Measurements from ENCODE around the gene MXD1. TPM values are rescaled to one million over a fixed set of nuclear protein-coding genes. Genes with fewer than 3 reads are reported as not detected.
"Not testable (repeated sequence)": the region's sequence is repeated elsewhere in the genome, so short reads cannot be mapped to it uniquely, and the experiment has no call there.

MXD1 gene
- total RNA-seq, result 1 to 10 TPM; 3.6 to 4.6 TPM

GRCh38 chr2:69914950-69915945 lies at the start of gene MXD1:
Gene MXD1, plus strand, starts transcription at chr2:69915109. Its CDS starts 222 bp downstream, at chr2:69915331.
- Histone ChIP-seq H3K4me1 (peaks cover 28% of the 10 kb centered on the region), H3K9me3 (no peaks in the 10 kb centered on the region), H3K27me3 (no peaks in the 10 kb centered on the region), H3K36me3 (replicated peaks in 1 of 2; ENCODE audit: insufficient read depth in 1 of 2, low read depth in 2 of 2) (peaks cover 0 to 2% of the 10 kb centered on the region in 2 donors), H3K27ac (peak within 1 kb of the TSS; percentile 92 to 99 (median 99)), H3K4me3 (peak within 1 kb of the TSS; percentile 93 to 95)
- peak; percentile 25 to 41 (median 29) for DNase-seq
- ATAC-seq, result no peak
- TF ChIP-seq CTCF (IDR thresholded peaks at IDR 0.05) (no peak), POLR2A (IDR thresholded peaks at IDR 0.05) (peak; percentile 95 to 99 (median 98))
- WGBS, 2 donors, result 0 to 1% methylated on average over 8 to 78 of the region's 81 CpGs
- intact Hi-C loops (cut with DNase I), result no loop called here

GRCh38 chr2:69888451-69888850 lies 26.5 kb upstream of the MXD1 start:
- H3K27ac ChIP-seq, result no peak overlapping the region
- peaks cover 2% of the 10 kb centered on the region for H3K4me1 ChIP-seq
- no peaks in the 10 kb centered on the region for H3K9me3 ChIP-seq
- intact Hi-C loops (cut with DNase I), result no loop called here
- no peaks in the 10 kb centered on the region for H3K36me3 ChIP-seq (replicated peaks in 1 of 2; ENCODE audit: insufficient read depth in 1 of 2, low read depth in 2 of 2)
- ATAC-seq (no peak), DNase-seq (no peak)
- no peaks in the 10 kb centered on the region for H3K27me3 ChIP-seq
- 89 to 94% methylated on average over 4 of the region's 4 CpGs for WGBS, 2 donors
- TF ChIP-seq CTCF (IDR thresholded peaks at IDR 0.05), result no peak
- TF ChIP-seq POLR2A (IDR thresholded peaks at IDR 0.05), result no peak
- H3K4me3 ChIP-seq, result no peak overlapping the region

- H3K9me3 ChIP-seq, result no peaks in the 10 kb centered on the region
- H3K27me3 ChIP-seq, result no peaks in the 10 kb centered on the region
- no peak for DNase-seq
- TF ChIP-seq POLR2A (IDR thresholded peaks at IDR 0.05), result no peak
- no peak for TF ChIP-seq CTCF (IDR thresholded peaks at IDR 0.05)
- ATAC-seq, result no peak
- H3K27ac ChIP-seq, result no peak overlapping the region
- H3K4me3 ChIP-seq, result no peak overlapping the region
- intact Hi-C loops (cut with DNase I), result no loop called here
- H3K36me3 ChIP-seq (replicated peaks in 1 of 2; ENCODE audit: insufficient read depth in 1 of 2, low read depth in 2 of 2), result no peaks in the 10 kb centered on the region
- peaks cover 4% of the 10 kb centered on the region for H3K4me1 ChIP-seq
Observed at GRCh38 chr2:69889302-69889701, 25.6 kb upstream of the MXD1 start.

- peaks cover 16% of the 10 kb centered on the region for H3K4me1 ChIP-seq
- no peak for TF ChIP-seq CTCF (IDR thresholded peaks at IDR 0.05)
- no peak for TF ChIP-seq POLR2A (IDR thresholded peaks at IDR 0.05)
- WGBS, 2 donors, result 18 to 71% methylated on average over 1 of the region's 1 CpG
- no peaks in the 10 kb centered on the region for H3K27me3 ChIP-seq
- ATAC-seq, result no peak
- no peaks in the 10 kb centered on the region for H3K9me3 ChIP-seq
- no peaks in the 10 kb centered on the region for H3K36me3 ChIP-seq (replicated peaks in 1 of 2; ENCODE audit: insufficient read depth in 1 of 2, low read depth in 2 of 2)
- no peak overlapping the region for H3K4me3 ChIP-seq
- H3K27ac ChIP-seq, result no peak overlapping the region
- DNase-seq, result no peak
- intact Hi-C loops (cut with DNase I), result no loop called here
Observed at GRCh38 chr2:69890881-69891280, 24.0 kb upstream of the MXD1 start.

GRCh38 chr2:69892838-69893424 lies 22.0 kb upstream of the MXD1 start:
- H3K27ac ChIP-seq, H3K4me3 ChIP-seq: not testable (repeated sequence)
- WGBS, 2 donors, result 84 to 88% methylated on average over 7 of the region's 7 CpGs

More at GRCh38 chr2:69892838-69893424, 22.0 kb upstream of the MXD1 start:
- intact Hi-C loops (cut with DNase I); ATAC-seq; H3K9me3 ChIP-seq; DNase-seq; H3K27me3 ChIP-seq; H3K36me3 ChIP-seq (replicated peaks in 1 of 2; ENCODE audit: insufficient read depth in 1 of 2, low read depth in 2 of 2): not testable (repeated sequence)
- peaks cover 16% of the 10 kb centered on the region for H3K4me1 ChIP-seq
